B cell (primary cell): ENCODE results near the gene KIAA0753.

Experiments
- CTCF ChIP-seq: fragments of 200-600 bp; IDR thresholded peaks from one replicate; pipeline ENCODE4 v1.8.0; 2022; ENCODE audit warnings: antibody characterized with exemption, mild to moderate bottlenecking
- EZH2 ChIP-seq: IDR thresholded peaks from 2 replicates; pipeline ENCODE4 v1.6.1; 2012; ENCODE audit warnings: borderline replicate concordance, low read depth, mild to moderate bottlenecking, moderate library complexity, low read length; ENCODE audit not compliant: insufficient read depth, poor library complexity, severe bottlenecking

GRCh38 chr17:6666557-6666956, 26.0 kb upstream of the KIAA0753 start:
- TF ChIP-seq CTCF = no peak
- TF ChIP-seq EZH2 = no peak
